HG03139 (cell line): ENCODE measurements around the gene ARHGAP6.
"Not testable (repeated sequence)": the region's sequence is repeated elsewhere in the genome, so short reads cannot be mapped to it uniquely, and the experiment has no call there.

Experiments used
- ATAC-seq: cut with Tn5 transposase; IDR thresholded peaks from one replicate; pipeline ENCODE4 v1.9.1; 2021; ENCODE audit not compliant: unreplicated experiment

Gene ARHGAP6

DNA sequence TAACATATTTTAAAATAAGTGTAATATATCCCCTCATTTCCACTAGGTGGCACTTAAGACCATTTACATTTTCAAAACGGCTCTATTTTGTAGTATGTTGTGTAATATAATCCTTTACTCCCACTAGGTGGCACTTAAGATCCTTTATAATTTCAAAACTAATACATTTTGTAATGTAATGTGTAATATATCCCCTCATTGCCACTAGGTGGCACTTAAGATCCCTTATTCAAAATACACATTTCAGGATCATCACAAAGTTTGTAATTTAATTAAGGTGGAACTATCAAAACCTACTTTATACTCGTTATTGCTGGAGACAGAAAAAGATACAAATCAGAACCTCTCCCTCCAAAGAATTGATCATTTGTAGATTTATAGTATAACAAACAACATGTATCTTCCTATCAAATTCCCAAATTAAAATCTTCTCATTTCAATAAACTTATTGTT lies 132.5 kb downstream of the ARHGAP6 start:
- ATAC-seq: no peak

DNA sequence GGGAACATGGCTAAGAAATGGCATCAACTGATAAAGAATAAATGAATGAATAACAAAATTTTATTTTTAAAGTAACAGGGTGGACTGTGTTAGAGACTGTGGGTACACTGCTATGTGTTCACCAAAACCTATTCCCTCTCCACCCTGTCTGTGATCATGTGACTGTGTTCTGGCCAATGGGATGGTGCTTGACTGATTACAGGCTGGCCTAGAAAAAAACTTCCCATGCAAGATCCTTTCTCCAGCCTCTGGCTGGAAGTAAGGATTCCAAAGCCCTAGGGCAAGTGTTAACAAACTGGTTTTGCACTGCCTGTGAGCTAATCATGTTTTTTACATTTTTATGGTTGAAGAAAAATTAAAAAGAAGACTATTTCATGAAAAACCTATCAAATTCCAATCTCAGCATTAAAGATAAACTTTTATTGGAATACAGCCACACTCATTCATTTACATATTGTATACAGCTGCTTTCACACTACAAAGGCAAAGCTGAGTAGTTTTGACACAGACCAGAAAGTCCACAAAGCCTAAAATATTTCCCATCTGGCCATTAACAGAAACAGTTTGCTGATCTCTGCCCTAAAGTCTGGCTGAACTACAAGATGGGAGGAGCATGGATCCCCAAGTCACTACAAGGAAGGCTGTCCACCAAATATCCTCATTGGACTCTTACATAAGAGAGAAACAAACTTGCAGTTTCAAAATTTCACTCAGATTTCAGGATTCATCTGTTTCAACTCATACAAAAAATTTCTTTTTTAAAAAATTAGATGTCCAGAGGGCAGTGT lies 133.2 kb downstream of the ARHGAP6 start:
- no peak for ATAC-seq

DNA sequence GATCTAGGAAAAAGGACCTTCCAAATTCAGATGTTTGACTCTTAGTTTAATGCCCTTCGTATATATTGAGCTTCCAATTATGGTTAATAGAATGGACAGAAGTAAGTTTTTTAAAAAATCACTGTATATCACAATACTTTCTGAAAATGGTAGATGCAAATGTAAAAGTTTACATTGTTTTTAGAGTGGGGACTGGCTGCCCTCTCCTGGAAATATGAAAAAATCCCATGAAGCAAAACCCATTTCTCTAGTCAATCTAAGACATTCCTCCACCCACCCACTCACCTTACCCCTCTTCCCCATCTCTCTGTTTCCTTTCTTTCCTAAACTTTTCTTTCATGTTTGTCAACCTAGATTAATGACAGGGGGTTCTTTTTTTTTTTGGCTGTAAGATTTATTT lies 134.5 kb downstream of the ARHGAP6 start:
- ATAC-seq: no peak

DNA sequence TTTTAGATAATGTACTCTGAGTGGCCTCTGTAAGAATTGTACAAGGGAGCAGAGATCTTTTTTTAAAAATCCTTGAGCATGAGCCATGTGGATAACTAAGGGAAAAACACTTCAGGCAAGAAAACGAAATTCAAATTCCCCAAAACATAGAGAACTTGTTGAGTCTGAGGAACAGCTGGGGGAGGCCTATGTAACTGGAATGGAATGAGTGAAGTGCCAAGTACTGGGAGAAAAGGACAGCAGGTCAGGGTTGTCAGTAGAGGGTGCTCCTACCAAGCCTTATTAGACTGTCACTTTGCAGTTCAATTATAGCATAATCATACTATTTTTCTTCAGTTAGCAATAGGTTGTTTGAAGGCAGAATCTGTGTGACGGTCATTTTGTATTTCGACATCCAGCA lies 135.1 kb downstream of the ARHGAP6 start:
- no peak for ATAC-seq

DNA sequence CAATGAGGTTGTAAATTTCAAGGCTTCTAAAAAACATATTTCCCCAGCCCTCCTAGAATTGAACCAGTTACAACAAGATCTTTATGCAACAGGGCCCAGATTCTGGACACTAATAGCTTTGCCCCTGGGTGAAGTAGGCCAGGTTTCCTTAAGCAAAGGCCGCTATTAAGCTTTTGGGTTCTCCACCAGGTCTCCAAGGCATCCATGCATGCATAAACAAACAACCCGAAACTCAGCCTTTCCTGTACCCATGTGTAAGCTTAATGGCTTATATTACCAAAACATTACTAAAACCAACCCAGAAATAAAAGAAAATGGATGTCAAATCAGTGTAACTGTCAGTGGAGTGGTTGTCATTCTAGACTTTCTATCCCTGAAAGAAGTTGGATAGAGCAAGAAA lies 137.1 kb downstream of the ARHGAP6 start:
- ATAC-seq: no peak

DNA sequence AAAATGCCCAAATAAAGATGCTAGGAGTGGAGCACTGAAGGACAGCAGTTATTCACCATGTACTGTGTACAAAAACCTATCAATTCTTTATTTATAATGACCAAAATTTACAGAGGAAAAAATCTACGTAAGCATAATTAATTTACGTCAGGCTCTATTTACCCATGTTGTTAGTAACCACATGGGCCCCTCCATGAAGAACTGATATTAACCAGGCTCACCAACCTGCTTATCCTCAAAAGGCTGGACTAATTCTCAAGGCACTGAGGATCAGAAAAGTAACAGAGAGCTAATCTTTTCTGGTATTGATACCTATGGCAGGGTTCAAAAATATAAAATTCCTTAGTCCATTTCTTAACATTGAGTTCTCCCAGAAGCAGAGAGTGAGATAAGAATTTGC lies 140.0 kb downstream of the ARHGAP6 start:
- ATAC-seq: no peak

DNA sequence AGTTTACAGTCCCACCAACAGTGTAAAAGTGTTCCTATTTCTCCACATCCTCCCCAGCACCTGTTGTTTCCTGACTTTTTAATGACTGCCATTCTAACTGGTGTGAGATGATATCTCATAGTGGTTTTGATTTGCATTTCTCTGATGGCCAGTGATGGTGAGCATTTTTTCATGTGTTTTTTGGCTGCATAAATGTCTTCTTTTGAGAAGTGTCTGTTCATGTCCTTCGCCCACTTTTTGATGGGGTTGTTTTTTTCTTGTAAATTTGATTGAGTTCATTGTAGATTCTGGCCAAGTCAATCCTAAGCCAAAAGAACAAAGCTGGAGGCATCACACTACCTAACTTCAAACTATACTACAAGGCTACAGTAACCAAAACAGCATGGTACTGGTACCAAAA lies 146.5 kb downstream of the ARHGAP6 start:
- not testable (repeated sequence) for ATAC-seq

DNA sequence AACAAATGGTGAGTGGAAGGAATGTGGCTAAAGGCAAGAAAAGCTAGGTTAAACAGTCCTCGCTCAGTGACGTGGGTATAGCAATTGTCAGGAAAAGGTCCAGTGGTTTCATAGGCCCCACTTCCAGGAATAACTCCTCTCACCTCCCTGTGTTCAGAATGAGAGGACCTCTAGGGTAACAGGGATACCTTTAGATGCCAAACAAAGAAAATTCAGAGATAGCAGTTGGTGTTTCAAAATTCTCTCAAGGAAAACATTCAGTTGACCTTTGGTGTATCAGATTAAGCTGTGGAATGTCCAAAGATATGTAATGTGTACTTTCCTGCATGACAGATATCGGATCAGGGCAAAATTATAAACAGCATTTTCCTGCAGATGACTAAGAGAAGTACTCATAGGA lies 155.9 kb downstream of the ARHGAP6 start:
- no peak for ATAC-seq

DNA sequence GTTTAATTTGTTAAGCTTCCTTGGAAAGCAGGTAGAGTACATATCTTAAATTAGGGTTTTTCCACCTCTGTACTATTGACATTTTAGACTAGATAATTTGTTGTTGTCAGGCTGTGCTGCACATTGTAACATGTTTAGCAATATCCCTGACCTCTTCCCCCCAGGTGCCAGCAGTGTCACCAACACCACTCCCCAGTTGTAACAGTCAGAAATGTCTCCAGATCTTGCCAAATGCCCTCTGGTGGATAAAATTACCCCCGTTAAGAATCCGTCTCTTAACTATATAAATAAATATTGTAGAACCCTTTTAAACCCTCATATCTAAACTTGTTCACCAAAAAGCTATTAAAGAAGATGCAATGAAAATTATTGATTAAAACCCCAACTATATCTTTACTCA lies 161.5 kb downstream of the ARHGAP6 start:
- ATAC-seq: no peak

DNA sequence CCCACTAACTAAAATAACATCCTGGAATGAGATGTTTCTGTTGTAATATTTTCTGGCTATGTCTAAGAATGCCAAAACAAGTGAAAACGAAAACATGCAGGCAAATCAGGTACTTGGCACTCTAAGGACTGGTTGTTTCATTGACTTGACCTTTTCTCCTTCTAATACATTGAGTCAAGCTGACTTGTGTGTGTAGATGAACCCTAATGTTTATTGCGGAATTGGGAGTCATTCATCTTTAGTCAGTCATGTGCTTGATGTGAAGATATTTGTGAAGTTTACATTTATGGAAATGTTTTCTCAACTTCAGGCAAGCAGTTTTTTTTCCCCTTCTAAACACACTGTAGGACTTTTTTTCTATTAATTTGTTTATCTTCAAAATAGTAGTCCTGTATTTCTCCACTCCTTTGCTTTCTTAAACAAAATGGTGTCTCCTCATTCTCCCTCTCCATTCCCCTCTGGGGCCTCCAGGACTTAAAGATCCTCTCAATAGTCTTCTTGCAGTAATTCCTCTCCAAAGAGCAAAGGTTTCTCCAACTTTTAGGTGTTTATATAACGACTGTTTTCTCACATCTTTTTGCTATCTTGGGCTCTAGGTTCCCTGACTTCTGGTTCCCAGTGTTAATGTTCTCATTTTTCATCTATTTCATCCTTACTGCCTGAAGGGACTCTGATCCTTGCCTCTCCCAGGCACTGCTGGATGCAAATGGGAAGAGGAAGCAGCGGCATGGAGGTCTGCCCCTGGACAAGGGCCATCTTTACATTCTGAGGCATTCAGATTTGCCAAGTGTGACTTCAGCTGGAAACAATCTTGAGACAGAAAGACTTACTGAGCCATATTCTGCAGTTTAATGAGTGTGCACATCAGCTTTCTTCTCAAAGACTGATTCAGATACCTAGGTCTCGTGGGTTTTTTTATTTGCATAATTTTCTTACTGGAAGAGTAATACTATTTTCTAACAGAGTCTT lies 166.4 kb downstream of the ARHGAP6 start:
- no peak for ATAC-seq

DNA sequence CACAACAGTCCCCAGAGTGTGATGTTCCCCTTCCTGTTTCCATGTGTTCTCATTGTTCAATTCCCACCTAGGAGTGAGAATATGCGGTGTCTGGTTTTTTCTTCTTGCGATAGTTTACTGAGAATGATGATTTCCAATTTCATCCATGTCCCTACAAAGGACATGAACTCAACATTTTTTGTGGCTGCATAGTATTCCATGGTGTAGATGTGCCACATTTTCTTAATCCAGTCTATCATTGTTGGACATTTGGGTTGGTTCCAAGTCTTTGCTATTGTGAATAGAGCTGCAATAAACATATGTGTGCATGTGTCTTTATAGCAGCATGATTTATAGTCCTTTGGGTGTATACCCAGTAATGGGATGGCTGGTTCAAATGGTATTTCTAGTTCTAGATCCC lies 174.3 kb downstream of the ARHGAP6 start:
- ATAC-seq: not testable (repeated sequence)

DNA sequence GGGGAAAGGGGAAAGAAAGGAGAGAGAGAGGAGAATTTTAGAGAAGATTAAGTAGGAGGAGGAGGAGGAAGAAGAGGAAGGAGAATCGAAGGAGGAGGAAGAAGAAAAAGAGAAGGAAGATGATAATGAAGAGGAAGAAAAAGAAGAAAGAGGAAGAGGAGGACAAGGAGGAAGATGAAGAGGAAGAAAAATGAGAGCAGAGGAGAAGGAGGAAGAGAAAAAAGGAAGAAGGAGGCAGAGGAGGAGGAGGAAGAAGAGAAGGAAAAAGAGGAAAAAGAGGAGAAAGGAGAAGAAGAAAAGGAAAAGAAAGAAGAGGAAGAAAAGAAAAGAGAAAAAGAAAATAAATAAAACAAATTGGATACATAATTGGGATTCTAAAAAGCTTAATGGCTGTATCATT lies 181.4 kb downstream of the ARHGAP6 start:
- ATAC-seq: no peak

DNA sequence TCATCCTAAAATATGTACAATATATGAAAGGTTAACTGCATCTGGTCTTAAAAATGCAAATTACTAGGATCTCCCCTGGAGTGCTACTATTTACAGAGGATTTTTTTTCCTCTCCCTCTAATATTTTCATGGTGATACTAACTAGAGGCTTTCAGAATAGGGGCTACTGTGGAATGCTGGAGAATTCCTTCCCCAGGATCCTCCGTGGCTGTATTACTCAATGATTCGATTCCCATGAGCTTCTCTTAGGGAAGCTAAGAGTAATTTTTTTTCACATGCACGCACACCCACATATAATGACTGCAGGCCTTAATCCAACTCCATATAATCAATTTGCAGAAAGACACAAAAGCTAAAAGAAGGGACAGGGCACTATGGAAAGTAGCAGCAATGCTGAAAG lies 184.7 kb downstream of the ARHGAP6 start:
- no peak for ATAC-seq

DNA sequence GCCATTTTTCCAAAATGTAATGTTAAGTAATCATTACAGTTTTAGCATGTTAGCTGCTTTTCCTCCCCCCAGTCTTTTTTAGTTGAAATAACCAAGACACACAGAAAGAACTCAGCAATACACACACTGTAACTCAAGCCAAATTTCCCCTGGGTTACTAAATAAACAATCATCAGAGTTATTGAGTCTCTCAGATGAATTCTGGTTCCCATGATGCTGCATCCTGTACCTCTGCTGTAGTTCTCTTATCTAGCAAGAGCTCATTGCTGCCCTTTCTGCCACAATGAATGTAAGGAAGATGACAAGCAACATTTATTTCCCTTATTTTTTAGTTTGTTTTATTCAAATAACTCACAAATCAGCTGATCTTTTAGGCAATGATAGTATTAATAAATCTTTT lies 185.1 kb downstream of the ARHGAP6 start:
- no peak for ATAC-seq

DNA sequence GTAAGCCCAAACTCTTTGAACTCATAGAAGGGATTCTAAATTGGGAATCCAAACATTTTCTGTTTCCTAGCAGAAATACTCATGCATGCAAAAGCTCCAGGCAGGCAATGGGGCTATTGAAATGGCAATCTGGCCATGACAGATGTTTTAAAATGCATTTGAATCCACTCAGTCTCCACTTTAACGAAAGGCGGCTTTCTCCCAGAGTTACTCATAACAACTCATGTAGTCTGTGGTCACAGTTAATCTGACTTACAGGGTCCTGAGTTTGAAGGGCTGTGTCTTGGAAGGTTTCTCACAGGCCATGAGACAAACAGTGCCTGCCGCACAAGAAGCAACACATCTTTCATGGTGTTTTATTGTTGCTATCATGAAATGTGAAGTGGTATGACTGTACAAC lies 186.8 kb downstream of the ARHGAP6 start:
- ATAC-seq: no peak

DNA sequence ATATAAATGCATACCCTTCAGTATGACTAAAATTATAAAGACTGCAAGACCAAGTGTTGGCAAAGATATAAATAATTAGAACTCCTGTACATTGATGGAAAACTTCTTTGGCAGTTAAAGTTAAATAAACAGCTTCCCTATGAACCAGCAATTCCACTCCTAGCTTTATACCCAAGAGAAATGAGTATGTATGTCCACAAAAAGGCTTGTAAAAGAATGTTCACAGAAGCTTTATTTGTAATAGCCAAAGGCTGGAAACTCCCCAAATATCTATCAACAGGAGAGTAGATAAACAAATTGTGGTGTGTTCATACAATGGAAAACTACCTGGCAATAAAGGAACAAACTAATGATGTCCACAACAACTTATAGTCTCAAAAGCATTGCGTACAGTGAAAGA lies 187.7 kb downstream of the ARHGAP6 start:
- ATAC-seq: no peak

DNA sequence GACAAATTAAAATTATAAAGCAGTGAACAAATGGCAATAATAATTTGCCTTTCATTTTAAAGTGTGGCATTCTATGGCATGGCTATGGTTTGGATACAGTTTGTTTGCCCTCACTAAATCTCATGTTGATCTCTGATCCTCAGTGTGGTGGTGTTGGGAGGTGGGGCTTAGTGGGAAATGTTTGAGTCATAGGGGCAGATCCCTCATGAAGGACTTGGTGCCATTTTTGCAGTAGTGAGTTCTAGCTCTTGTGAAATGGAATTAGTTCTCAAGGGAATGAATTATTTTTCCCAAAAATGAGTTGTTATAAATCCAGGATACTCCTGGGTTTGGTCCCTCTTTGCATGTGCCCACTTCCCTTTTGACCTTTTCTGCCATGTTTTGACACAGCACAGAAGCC lies 191.1 kb downstream of the ARHGAP6 start:
- ATAC-seq: no peak

DNA sequence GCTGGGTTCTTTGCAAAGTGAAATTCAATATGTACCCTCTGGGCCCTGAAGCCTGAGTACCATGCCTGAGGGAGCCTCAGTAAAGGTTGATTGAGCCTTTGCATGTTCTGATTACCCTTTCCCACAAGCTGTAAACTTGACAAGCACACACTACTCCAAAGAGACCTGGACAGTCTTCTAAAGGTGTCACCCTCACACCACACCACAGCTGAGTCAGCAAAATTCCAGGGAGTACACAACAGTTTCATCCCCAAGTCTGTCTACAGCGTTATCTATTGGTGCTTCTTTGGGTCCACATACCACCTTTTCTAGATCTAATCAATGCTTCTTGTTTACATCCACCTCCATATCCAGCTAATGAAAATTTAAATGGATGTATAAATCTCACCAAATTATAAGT lies 191.7 kb downstream of the ARHGAP6 start:
- ATAC-seq: no peak

DNA sequence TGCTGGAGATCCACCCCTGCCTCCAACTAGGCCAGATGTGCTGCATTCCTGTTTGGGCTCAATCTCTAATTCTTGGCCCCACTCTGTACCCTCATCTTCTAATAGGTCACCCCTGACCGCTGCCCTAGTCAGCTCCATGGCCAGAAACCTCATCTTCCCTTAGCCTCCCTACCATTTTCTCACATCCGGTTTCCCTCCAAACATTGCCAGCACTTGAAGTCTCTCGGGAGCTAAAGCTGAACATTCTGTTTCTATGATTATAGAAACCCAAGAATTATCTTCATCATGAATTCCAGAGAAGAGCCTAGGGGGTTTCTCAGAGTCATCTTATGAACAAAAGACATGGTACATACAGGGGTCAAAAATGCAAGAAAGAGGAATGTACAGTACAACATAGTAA lies 192.8 kb downstream of the ARHGAP6 start:
- no peak for ATAC-seq

DNA sequence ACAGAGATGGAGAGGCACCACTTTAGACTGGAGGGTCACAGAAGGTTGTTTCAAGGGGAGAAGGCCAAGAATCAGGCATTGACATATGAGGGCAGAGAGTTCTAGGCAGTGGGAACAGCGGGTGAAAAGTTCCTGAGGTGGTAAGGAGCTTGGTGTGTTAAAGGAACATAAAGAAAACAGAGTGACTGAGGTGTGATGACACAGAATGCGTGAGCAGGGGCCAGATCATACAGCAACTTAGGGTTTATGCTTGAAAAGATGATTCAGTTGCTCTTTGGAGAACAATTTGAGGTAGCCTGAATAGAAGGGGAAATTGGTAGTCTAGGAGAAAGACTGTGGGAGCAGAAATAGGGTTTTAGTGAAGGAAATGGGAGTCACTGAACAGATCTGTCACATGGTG lies 193.3 kb downstream of the ARHGAP6 start:
- ATAC-seq: no peak

DNA sequence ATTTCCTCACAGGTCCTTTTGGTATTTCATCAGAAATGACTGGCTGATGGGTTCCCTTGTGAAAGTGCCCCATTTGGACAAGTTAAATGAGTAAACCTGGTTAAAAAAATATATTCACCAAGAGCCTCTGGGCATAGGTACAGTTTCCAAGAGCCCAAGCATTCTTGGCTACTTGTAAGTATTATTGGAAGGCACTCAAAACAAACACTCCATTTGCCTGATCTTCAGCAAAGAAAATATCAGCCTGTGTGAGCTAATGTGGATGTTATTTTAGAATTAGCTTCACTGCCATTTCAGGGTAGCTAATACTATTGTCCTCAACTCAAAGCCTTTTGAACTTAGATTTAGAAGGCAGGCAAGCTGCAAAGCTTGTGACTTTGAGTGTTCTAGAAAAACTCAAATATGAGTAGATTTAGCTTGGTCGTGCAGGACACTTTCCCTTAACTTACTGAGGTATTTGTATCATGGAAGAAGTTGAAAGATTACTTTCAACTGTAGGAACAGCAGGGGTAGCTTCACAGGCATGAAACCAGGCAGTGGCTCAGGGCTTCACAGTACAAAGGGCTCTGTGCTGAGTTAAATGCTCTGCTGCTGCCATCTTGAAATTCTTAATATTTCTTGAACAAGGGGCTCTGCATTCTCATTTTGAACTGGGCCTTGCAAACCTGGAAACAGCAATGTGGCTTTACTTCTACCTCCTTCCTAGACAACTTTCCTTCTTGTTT lies 195.3 kb downstream of the ARHGAP6 start:
- ATAC-seq: no peak
